ENCODE results near the gene ISX.

DNA sequence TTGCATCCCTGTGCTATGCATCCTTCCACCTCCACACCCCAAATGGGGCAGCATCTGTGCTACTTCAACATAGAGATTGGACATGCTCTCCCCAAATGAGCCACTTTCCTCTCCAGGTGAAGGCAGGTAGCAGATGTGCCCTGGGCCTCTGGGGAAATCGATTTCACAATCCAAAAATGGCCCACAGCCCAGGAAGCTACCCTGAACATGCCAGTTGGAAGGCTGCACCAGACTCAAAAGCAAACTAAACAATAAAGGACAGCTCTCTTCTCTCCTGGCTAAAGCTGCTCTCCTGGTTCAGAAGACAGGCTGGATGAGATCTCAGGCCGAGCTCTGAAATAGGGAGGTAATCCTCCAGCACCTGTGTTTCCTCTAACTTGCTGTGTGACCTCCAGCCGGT, 19.7 kb downstream of the ISX start:
- TF ChIP-seq, protein P1, sequence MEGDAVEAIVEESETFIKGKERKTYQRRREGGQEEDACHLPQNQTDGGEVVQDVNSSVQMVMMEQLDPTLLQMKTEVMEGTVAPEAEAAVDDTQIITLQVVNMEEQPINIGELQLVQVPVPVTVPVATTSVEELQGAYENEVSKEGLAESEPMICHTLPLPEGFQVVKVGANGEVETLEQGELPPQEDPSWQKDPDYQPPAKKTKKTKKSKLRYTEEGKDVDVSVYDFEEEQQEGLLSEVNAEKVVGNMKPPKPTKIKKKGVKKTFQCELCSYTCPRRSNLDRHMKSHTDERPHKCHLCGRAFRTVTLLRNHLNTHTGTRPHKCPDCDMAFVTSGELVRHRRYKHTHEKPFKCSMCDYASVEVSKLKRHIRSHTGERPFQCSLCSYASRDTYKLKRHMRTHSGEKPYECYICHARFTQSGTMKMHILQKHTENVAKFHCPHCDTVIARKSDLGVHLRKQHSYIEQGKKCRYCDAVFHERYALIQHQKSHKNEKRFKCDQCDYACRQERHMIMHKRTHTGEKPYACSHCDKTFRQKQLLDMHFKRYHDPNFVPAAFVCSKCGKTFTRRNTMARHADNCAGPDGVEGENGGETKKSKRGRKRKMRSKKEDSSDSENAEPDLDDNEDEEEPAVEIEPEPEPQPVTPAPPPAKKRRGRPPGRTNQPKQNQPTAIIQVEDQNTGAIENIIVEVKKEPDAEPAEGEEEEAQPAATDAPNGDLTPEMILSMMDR (IDR thresholded peaks at IDR 0.05): no peak
- no peak for TF ChIP-seq POLR2A (IDR thresholded peaks at IDR 0.05)
